Smooth muscle cell of the brain vasculature (primary cell): ENCODE results near the gene ECM2.

Experiments used
- DNase-seq: peaks from one replicate; pipeline ENCODE4 v3.0.0-alpha.2; 2012; ENCODE audit warnings: low read depth, low spot score

Gene ECM2

DNA sequence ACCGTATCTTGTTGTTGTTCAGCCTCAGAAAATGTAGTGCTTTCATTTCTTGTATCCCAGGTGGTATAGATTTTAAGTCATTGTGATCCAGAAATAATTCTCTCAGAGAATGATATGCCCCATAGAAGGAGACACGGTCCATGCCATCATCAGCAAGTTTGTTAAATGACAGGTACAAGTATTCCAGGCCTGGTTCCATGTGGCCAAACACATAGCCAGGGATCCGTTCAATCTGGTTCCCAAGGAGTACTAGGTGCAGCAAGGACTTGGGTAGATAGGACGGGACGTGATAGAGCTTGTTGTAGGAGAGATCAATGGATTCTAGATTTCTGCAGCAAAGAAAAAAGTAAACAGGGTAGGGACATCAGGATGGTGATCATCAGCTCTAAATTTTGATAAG, 35.1 kb downstream of the ECM2 start:
- no peak for DNase-seq

DNA sequence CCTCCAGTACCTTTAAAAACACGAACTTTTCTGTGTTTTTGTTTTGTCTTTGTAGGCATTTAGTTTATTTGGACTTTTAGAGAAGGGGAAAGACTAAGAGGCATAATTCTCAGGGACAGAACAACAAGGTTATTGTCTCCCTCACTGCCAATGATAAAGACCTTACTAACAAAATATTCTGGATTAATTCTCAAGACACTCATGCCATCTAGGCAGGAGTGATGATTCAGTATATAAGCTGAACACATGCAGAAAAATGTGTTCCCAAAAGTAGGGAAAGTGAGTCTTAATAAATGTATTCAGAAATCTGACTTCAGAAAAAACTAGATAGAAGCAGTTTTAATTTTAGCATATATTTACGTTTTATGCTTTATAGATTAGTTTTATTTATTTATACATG, 36.1 kb downstream of the ECM2 start:
- no peak for DNase-seq

DNA sequence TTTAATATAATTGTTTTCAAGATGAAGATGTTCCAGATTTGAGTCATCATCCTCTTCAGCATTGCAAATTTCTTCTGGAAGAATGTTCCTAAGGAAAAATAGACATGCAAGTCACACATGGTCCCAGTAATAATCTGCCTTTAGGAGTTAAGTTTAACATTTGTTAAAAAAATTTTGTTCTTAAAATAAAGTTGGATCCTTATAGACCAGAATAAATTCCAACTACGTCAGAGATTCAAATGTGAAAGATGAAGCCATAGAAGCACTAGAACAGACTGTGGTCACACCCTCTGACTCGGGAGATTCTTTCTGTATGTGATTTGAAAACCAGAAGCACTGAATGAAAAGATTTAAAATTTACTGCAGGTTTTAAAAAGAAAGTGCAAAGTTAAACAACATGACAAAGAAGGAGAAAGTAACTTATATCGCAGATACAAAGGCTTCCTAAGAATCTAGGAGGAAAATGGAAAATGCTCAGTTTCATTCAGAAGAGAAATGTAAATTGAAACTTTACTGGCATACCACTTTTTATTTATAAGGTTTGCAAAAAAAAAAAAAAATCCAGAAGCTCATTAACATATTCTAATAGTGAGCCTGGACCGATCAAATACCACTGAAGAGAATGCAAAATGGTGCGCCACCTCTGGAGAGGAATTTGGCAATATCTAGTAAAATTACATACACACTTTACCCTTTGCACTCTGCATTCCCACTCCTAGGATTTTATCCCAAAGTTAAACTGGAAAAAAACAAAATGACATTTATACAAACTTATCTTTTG, 39.2 kb downstream of the ECM2 start:
- DNase-seq, result no peak

GRCh38 chr9:92494856-92495255, 40.9 kb downstream of the ECM2 start:
- DNase-seq, result no peak

GRCh38 chr9:92493749-92494387, 41.9 kb downstream of the ECM2 start:
- DNase-seq, result no peak

DNA sequence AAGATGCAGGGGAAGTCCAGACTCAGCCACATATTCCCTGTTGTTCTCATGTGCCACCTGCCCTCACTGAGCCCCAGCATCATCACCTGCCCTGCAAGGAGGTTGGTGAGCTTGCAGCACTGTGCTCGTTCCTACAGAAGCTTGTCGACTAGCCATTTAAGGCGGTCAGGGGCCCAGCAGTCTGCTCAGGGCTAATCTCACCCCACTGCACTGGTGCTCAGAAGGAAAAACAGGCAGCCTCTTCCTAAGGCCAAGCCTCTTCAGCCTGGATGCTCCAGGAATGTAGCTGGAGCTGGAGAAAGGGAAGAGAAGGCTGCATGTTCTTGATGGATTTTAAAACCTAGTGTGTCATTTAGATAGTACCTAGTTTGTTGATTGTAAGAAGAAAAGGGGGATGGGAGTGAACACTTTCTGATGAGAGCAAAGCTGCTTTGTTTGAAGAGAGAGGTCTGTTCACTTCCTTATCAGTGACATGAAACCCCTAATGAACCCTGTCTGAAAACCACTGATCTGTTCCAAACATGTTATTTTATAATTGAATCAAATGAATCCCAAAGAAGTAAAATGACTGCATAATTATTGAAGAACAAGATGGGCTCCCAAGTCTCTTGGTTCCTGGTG, 42.9 kb downstream of the ECM2 start:
- DNase-seq, result no peak

DNA sequence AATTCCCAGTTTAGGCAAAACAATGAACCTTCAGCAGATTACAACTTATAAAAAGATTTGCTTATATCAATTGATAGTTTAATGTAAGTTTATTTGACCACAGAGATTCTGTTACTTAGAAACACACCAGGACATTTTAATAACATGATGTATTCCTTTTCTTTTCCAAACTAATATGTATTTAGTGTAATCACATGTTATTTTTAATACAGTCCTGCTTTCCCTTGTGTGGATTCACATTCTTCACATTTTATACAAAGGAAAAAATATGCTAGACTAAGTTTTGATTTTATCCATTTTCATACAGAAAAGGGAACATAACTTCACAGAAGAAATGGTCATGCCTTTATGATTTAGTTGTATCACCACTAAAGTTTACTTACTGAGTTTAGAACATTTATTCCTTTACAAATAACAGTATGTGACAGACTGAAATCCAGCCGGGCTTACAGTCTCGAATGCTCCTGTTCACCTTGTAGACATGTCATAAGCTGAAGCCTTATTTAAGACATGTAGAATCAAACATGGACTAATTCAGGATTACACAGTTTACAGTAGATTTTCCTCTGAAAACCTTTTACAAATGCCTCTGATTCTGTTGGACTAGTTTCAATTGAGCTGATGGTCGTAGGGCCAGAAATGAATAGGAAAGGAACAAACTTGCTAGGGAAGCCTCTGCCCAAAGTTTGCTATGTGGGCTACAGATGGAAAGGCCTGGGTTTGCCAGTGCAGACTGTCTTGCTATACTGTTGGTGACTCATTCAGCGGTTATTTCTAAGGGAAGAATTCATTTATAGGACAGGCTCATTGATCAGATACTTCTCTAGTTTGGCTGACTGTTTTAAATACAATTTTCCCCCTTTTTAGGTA, 46.9 kb downstream of the ECM2 start:
- no peak for DNase-seq

DNA sequence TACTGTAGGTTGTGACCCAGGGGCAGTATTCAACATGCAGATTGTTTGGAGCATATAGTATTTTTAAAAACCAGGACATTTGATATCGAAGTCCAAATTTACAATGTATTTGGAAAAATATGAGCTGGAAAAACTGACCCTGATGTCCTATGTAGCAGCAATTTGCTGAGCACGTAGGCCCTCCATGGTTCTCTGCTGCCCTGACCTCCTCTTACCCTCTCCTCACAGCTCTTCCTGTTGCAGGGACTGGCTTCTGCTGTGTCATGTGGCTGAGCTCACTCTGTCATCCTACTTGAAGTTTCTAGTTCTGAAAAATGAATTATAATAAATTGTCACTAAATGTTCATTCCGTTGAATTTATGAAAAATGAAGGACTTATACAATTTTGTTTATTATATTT, 49.4 kb downstream of the ECM2 start:
- DNase-seq, result no peak

GRCh38 chr9:92484563-92484962, 51.2 kb downstream of the ECM2 start:
- no peak for DNase-seq

DNA sequence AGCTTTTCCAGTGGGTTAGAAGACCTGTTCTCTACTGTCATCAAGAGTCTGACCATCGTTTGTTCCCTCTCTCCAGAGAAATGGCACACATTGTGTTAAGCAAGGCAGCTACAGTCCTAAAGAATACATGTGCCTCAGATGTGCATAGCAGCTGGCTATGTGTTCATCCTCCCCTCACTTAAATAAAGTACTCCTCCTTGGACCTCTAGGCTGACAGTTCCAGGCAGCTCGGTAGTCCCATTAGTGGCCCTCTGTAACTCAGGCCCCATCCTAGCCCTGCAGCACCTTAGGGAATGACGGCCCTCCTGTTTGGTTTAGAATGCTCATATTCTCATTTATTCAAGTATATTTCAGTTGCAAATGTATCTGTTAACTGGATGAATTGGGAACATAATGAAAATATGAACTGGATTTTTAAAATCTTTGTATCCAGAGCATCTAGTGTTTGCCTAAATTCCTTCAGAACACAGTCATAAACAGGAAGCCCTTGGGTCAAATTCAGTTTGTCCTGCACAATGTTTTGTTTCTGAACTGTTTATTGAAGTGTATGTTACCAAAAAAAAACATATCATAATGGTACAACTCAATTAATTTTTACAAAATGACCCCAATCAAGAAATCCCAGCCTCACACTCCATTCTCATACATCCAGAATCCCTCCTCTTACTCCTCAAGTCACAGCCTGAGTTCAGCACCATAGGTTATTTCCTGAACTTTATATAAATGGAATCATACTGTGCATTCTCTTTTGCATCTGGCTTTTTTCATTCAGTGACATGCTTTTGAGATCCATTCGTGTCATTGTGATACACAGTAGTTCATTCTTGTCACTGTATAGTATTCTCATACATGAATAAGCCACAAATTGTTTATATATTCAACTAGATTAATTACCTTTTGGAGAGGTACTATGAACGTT, 51.9 kb downstream of the ECM2 start:
- DNase-seq, result no peak

GRCh38 chr9:92482805-92483204, 53.0 kb downstream of the ECM2 start:
- DNase-seq, result no peak

GRCh38 chr9:92482329-92482728, 53.5 kb downstream of the ECM2 start, which contains the start of gene ASPN:
Gene ASPN, minus strand, starts transcription at chr9:92482506.
- DNase-seq, result peak; percentile 26

GRCh38 chr9:92480986-92481633, 54.7 kb downstream of the ECM2 start:
- DNase-seq, result no peak

DNA sequence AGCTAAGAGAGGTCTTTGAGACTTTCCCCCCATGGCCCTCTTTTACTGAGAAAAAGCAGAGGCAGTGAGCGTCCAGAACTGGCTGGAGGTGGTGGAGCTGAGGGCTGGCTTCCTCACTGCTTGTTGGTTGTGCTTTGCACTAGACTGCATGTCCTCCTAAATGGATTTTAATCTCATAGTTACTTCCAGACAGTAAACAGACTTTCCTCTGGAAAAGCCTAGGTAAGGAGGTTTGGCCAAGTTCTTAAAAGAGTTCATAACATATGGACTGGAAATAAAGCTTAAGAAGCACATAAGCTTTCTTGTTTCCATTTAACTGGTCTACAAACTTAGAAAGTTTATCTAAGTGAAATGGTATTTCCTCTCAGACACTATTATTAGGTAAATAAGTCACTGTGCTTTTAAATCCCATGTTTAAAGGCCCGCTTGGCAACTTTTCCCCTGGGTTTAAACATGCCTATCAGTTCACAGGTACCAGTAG, 55.5 kb downstream of the ECM2 start:
- DNase-seq, result no peak

- no peak for DNase-seq
These were observed 56.4 kb downstream of the ECM2 start for GRCh38 chr9:92479346-92479745.

DNA sequence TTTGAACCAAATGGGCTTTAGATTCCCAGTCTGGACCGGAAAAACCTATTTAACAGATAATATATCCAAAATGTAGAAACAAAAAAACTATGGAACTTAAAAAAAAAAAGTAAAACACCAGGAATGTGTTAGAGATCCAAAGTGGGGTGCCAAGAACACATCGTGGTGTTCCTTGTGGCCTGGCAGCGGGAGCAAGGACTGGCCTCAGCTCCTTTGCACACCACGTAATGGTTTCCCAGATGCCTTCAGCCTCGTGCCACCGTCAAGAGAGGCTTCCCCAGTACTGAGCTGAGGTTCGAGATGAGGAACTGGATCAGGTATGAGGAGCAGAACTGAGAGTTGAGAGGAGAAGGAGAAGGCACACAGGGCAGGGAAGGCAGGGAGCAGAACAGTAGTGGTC, 57.0 kb downstream of the ECM2 start:
- DNase-seq, result no peak

- no peak for DNase-seq
These were observed 58.8 kb downstream of the ECM2 start for GRCh38 chr9:92476962-92477361.

DNA sequence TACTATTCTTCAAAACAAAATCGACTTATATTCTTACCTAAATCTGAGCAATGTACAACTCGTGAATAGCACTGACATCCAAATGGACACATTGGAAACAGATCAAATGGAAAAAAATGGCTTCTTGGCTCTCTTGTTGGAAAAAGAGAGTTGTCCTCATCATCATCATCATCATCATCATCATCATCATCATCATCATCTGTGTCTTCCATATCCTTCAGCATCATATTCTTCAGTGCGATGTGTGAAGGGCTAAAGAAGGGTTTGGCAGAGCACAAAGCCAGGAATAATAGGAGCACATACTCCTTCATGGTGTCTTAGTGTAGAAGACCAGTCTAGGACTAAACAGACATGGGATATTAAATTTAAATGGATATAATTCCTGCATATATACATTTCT, 61.2 kb downstream of the ECM2 start:
- DNase-seq, result no peak

- DNase-seq, result no peak
These were observed 67.6 kb downstream of the ECM2 start for GRCh38 chr9:92468206-92468605.

GRCh38 chr9:92467511-92467910, 68.3 kb downstream of the ECM2 start:
- DNase-seq, result no peak
